Thyroid gland (tissue), 4 donors: ENCODE results near the gene MVB12B.

Experiments
- CTCF ChIP-seq, 6 experiments: fragments of 200-600 bp in 3 of 6; fragments of 450-650 bp in 3 of 6; sonication (generic) in 3 of 6; IDR thresholded peaks; one replicate each; pipeline ENCODE4 v1.5.1; 2016 to 2019; ENCODE audit warnings: antibody characterized with exemption in 6 of 6, mild to moderate bottlenecking in 2 of 6, inconsistent platforms in 1 of 6, moderate library complexity in 1 of 6
- POLR2A ChIP-seq, 2 donors: fragments of 450-650 bp; IDR thresholded peaks; one replicate each; pipeline ENCODE4 v1.6.1; 2017; ENCODE audit warnings: antibody characterized with exemption in 2 of 2, mild to moderate bottlenecking in 2 of 2, moderate library complexity in 1 of 2

GRCh38 chr9:126495411-126496180 lies 169.0 kb downstream of the MVB12B start:
- TF ChIP-seq CTCF (IDR thresholded peaks at IDR 0.05) = no peak
- TF ChIP-seq POLR2A (IDR thresholded peaks at IDR 0.05) = no peak
